Measurements from ENCODE around the gene MINK1. TPM values are rescaled to one million over a fixed set of nuclear protein-coding genes. Genes with fewer than 3 reads are reported as not detected.

Gene MINK1
- total RNA-seq, 4 donors from 2014 or later = 29.3 to 48.6 (median 46.4) TPM

DNA sequence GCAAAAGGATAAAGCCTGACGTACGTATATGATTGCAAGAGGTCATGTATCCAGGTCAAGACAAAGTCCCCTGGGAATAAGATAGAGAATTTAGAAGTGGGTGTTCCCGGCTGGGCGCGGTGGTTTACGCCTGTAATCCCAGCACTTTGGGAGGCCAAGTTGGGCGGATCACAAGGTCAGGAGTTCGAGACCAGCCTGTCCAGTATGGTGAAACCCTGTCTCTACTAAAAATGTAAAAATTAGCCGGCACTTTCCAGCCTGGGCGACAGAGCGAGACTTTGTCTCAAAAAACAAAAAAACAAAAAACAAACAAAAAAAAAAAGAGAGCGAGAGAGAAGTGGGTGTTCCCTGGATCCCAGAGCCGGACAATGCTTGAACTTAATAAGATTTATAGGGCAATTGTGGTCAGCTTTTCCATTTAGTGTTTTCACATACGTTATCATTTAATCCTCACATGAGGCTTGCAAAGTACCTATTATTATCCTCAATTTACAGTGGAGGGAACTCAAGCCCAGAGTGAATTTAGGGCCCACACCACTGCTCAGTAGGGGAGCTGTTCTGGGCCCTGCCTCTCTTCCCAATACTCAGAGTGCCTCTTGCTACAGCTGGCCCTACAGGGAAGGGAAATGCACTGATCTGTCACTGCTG, 44.9 kb upstream of the MINK1 start:
- 79 to 81% methylated on average over 12 to 14 of the region's 14 CpGs for WGBS, 2 donors (ENCODE audit: low coverage in 1 of 2)
- no peak for TF ChIP-seq POLR2A (IDR thresholded peaks at IDR 0.05)
- no peak for TF ChIP-seq POLR2AphosphoS5 (IDR thresholded peaks at IDR 0.05)
- TF ChIP-seq EP300 (IDR thresholded peaks at IDR 0.05) = no peak
- TF ChIP-seq, protein P1, sequence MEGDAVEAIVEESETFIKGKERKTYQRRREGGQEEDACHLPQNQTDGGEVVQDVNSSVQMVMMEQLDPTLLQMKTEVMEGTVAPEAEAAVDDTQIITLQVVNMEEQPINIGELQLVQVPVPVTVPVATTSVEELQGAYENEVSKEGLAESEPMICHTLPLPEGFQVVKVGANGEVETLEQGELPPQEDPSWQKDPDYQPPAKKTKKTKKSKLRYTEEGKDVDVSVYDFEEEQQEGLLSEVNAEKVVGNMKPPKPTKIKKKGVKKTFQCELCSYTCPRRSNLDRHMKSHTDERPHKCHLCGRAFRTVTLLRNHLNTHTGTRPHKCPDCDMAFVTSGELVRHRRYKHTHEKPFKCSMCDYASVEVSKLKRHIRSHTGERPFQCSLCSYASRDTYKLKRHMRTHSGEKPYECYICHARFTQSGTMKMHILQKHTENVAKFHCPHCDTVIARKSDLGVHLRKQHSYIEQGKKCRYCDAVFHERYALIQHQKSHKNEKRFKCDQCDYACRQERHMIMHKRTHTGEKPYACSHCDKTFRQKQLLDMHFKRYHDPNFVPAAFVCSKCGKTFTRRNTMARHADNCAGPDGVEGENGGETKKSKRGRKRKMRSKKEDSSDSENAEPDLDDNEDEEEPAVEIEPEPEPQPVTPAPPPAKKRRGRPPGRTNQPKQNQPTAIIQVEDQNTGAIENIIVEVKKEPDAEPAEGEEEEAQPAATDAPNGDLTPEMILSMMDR (IDR thresholded peaks at IDR 0.05) = no peak
- H3K27me3 ChIP-seq = peaks cover 30% of the 10 kb centered on the region
- peaks cover 0 to 54% (median 28%) of the 10 kb centered on the region in 3 donors for H3K4me1 ChIP-seq
- H3K4me3 ChIP-seq = no peak overlapping the region
- no peaks in the 10 kb centered on the region for H3K36me3 ChIP-seq
- no peak for ATAC-seq
- no peaks in the 10 kb centered on the region for H3K9me3 ChIP-seq
- peak overlapping the region in 2 of 4 donors; percentile 95 to 98 for H3K27ac ChIP-seq

DNA sequence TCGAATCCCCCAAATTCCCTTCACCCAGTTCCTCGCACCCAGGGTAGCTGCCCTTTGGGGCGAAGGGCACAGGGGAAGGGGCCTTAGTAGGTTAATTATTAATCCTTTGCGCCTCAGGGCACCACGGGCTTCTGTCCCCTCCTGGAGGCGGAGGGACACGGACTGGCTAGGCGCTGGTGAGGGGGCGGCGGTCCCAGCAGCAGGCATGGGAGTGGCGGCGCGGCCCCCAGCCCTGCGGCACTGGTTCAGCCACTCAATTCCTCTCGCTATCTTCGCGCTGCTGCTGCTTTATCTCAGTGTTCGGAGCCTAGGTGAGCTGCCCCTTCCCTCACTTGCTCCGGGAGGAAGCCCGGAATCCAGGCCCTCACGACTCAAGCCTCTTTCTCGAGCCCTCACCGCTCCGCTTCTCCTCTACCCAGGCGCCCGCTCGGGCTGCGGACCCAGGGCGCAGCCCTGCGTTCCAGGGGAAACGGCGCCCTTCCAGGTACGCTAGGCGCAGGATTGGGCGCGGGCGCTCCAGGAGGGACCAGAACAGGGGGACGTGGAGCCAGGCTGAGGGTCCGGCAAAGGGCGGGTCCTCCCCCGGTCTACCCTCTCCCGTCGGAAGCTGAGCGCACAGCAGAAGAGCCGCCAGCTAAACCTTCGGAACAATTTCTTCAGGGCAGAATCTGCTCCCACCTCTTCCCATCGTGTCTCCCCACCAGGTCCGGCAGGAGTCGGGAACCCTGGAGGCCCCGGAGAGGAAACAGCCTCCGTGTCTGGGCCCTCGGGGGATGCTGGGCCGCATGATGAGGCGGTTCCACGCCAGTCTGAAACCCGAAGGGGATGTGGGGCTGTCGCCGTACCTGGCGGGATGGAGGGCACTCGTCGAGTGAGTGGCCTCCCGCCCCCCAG, 44.1 kb upstream of the MINK1 start, which contains the start of gene GLTPD2:
GLTPD2 (plus strand) TSS at position 158 of the 894 bp plus-strand sequence; CDS start at position 206, 48 bp downstream.
- WGBS, 2 donors (ENCODE audit: low coverage in 1 of 2) = 60% methylated on average over 5 of the region's 62 CpGs; no CpG with 5 or more reads in 1 of the 2 donors
- peaks cover 0 to 54% (median 28%) of the 10 kb centered on the region in 3 donors for H3K4me1 ChIP-seq
- no peak for ATAC-seq
- no peaks in the 10 kb centered on the region for H3K36me3 ChIP-seq
- TF ChIP-seq POLR2A (IDR thresholded peaks at IDR 0.05) (no peak), EP300 (IDR thresholded peaks at IDR 0.05) (no peak), POLR2AphosphoS5 (IDR thresholded peaks at IDR 0.05) (no peak)
- TF ChIP-seq, protein P1 (IDR thresholded peaks at IDR 0.05) = no peak
- peak within 1 kb of the TSS; percentile 71 to 98 (median 96) for H3K27ac ChIP-seq
- peak within 1 kb of the TSS; percentile 65 to 81 for H3K4me3 ChIP-seq
- no peaks in the 10 kb centered on the region for H3K9me3 ChIP-seq
- peaks cover 22% of the 10 kb centered on the region for H3K27me3 ChIP-seq

DNA sequence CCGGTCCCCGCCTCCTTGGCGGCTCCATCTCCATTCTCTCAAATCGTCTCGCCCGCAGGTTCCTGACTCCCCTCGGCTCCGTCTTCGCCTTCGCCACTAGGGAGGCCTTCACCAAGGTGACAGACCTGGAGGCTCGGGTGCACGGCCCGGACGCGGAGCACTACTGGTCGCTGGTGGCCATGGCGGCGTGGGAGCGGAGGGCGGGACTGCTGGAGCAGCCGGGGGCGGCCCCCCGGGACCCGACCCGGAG, 43.5 kb upstream of the MINK1 start:
- H3K27ac ChIP-seq = peak overlapping the region; percentile 71 to 98 (median 96)
- H3K36me3 ChIP-seq = no peaks in the 10 kb centered on the region
- peaks cover 0 to 54% (median 28%) of the 10 kb centered on the region in 3 donors for H3K4me1 ChIP-seq
- WGBS, 2 donors (ENCODE audit: low coverage in 1 of 2) = no CpG with 5 or more reads among the region's 25 CpGs
- no peak for ATAC-seq
- no peaks in the 10 kb centered on the region for H3K9me3 ChIP-seq
- no peak for TF ChIP-seq EP300 (IDR thresholded peaks at IDR 0.05)
- TF ChIP-seq POLR2A (IDR thresholded peaks at IDR 0.05) = no peak
- H3K27me3 ChIP-seq = peaks cover 17% of the 10 kb centered on the region
- H3K4me3 ChIP-seq = peak overlapping the region; percentile 65 to 81

DNA sequence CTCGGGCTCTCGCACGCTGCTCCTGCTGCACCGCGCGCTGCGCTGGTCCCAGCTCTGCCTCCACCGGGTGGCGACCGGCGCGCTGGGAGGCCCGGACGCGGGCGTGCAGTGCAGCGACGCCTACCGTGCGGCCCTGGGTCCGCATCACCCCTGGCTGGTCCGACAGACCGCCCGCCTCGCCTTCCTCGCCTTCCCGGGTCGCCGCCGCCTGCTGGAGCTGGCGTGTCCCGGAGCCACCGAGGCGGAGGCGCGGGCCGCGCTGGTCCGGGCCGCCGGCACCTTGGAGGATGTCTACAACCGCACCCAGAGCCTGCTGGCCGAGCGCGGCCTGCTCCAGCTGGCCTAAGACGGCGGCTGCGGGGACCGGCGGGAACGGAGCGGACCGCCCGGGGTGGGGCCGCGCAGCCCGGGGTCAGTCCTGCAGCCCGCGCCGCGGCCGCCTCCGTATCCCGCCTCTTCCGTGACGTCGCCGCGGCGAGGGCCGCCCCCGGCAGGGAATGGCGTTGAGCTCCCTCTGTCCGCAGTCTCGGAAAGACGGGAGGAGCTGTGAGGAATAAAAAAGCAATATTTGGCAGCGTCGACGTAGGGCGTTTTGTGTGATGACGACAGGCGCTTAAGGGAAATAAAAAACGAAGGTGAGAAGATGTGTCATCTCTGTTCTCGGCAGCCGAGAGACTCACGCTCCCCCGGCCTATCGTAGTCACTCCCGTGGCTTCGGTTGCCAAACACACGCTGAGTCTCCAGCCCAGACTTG, 43.0 kb upstream of the MINK1 start:
- Histone ChIP-seq H3K27me3 (peaks cover 12% of the 10 kb centered on the region), H3K27ac (peak overlapping the region; percentile 71 to 98 (median 96)), H3K9me3 (no peaks in the 10 kb centered on the region), H3K4me1 (peaks cover 0 to 50% (median 28%) of the 10 kb centered on the region in 3 donors), H3K36me3 (no peaks in the 10 kb centered on the region), H3K4me3 (peak overlapping the region; percentile 65 to 81)
- ATAC-seq = peak; percentile 96
- WGBS, 2 donors (ENCODE audit: low coverage in 1 of 2) = no CpG with 5 or more reads among the region's 91 CpGs
- TF ChIP-seq, protein P1 (IDR thresholded peaks at IDR 0.05) = peak in 3 of 4 experiments; percentile 88 to 93 (median 92)
- TF ChIP-seq EP300 (IDR thresholded peaks at IDR 0.05) = no peak
- peak; percentile 83 to 96 for TF ChIP-seq POLR2A (IDR thresholded peaks at IDR 0.05)
- peak; percentile 85 for TF ChIP-seq POLR2AphosphoS5 (IDR thresholded peaks at IDR 0.05)

DNA sequence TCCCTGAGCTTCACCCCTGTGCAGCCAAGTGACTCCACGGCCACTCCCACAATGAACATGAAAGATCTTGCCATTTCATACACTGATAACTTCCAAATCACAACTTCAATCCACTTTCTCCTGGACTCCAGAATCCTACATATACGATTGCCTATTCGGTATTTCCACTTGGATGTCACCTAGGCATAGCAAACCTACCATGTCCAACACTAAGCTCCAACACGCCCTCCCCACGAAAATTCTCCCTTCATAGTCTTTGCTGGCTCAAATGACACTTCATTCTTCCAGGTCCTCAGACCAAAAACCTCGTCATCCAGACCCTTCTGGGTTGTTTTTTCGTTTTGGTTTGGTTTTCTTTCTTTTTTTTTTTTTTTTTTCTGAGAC, 42.4 kb upstream of the MINK1 start:
- Histone ChIP-seq H3K27me3 (peaks cover 6% of the 10 kb centered on the region), H3K4me1 (peaks cover 0 to 44% (median 23%) of the 10 kb centered on the region in 3 donors), H3K36me3 (no peaks in the 10 kb centered on the region), H3K4me3 (peak overlapping the region; percentile 65 to 81), H3K9me3 (no peaks in the 10 kb centered on the region), H3K27ac (peak overlapping the region; percentile 71 to 98 (median 96))
- no peak for ATAC-seq
- TF ChIP-seq POLR2AphosphoS5 (IDR thresholded peaks at IDR 0.05) = no peak
- TF ChIP-seq EP300 (IDR thresholded peaks at IDR 0.05) = no peak
- TF ChIP-seq, protein P1 (IDR thresholded peaks at IDR 0.05) = no peak
- TF ChIP-seq POLR2A (IDR thresholded peaks at IDR 0.05) = no peak
- WGBS, 2 donors (ENCODE audit: low coverage in 1 of 2) = 39 to 42% methylated on average over 6 to 7 of the region's 7 CpGs

All from gastroesophageal sphincter (tissue), 4 donors.